Measurements from ENCODE around the gene NEK2.
"Not testable (repeated sequence)": the region's sequence is repeated elsewhere in the genome, so short reads cannot be mapped to it uniquely, and the experiment has no call there.

NEK2 gene

GRCh38 chr1:211653293-211653692 lies 22.1 kb downstream of the NEK2 start:
- in situ Hi-C loops (cut with HindIII; ENCODE audit: low sequenced_read_pairs), result loop anchor here (25.0 kb wide), 1 partner anchor 316 kb away; the partner anchor contains the start of gene TRAF5

GRCh38 chr1:211652371-211652770 lies 23.1 kb downstream of the NEK2 start:
- in situ Hi-C loops (cut with HindIII; ENCODE audit: low sequenced_read_pairs), result loop anchor here (25.0 kb wide), 1 partner anchor 315 kb away; the partner anchor contains the start of gene TRAF5

- in situ Hi-C loops (cut with HindIII; ENCODE audit: low sequenced_read_pairs), result loop anchor here (25.0 kb wide), 1 partner anchor 314 kb away; the partner anchor contains the start of gene TRAF5
These were observed 24.5 kb downstream of the NEK2 start for GRCh38 chr1:211650904-211651303.

- in situ Hi-C loops (cut with HindIII; ENCODE audit: low sequenced_read_pairs), result no loop called here
These were observed 26.2 kb downstream of the NEK2 start for GRCh38 chr1:211648980-211649934.

GRCh38 chr1:211648336-211648735 lies 27.1 kb downstream of the NEK2 start:
- in situ Hi-C loops (cut with HindIII; ENCODE audit: low sequenced_read_pairs), result no loop called here

- in situ Hi-C loops (cut with HindIII; ENCODE audit: low sequenced_read_pairs), result no loop called here
These were observed 27.7 kb downstream of the NEK2 start for GRCh38 chr1:211647711-211648121.

GRCh38 chr1:211646566-211646965 lies 28.9 kb downstream of the NEK2 start:
- in situ Hi-C loops (cut with HindIII; ENCODE audit: low sequenced_read_pairs), result no loop called here

GRCh38 chr1:211645601-211646000 lies 29.8 kb downstream of the NEK2 start:
- in situ Hi-C loops (cut with HindIII; ENCODE audit: low sequenced_read_pairs), result not testable (repeated sequence)

GRCh38 chr1:211644653-211645052 lies 30.8 kb downstream of the NEK2 start:
- in situ Hi-C loops (cut with HindIII; ENCODE audit: low sequenced_read_pairs), result no loop called here

- in situ Hi-C loops (cut with HindIII; ENCODE audit: low sequenced_read_pairs), result no loop called here
These were observed 31.9 kb downstream of the NEK2 start for GRCh38 chr1:211643324-211644212.

- in situ Hi-C loops (cut with HindIII; ENCODE audit: low sequenced_read_pairs), result no loop called here
These were observed 32.6 kb downstream of the NEK2 start for GRCh38 chr1:211642870-211643269.

GRCh38 chr1:211641942-211642341 lies 33.5 kb downstream of the NEK2 start:
- in situ Hi-C loops (cut with HindIII; ENCODE audit: low sequenced_read_pairs), result no loop called here

- in situ Hi-C loops (cut with HindIII; ENCODE audit: low sequenced_read_pairs), result no loop called here
These were observed 34.2 kb downstream of the NEK2 start for GRCh38 chr1:211641044-211641800.

- in situ Hi-C loops (cut with HindIII; ENCODE audit: low sequenced_read_pairs), result no loop called here
These were observed 35.2 kb downstream of the NEK2 start for GRCh38 chr1:211640301-211640630.

GRCh38 chr1:211639475-211640300 lies 35.7 kb downstream of the NEK2 start:
- in situ Hi-C loops (cut with HindIII; ENCODE audit: low sequenced_read_pairs), result no loop called here

- in situ Hi-C loops (cut with HindIII; ENCODE audit: low sequenced_read_pairs), result no loop called here
These were observed 36.7 kb downstream of the NEK2 start for GRCh38 chr1:211638689-211639101.

GRCh38 chr1:211638246-211638645 lies 37.2 kb downstream of the NEK2 start:
- in situ Hi-C loops (cut with HindIII; ENCODE audit: low sequenced_read_pairs), result no loop called here

- in situ Hi-C loops (cut with HindIII; ENCODE audit: low sequenced_read_pairs), result no loop called here
These were observed 38.4 kb downstream of the NEK2 start for GRCh38 chr1:211637066-211637465.

GRCh38 chr1:211636575-211637029 lies 38.8 kb downstream of the NEK2 start:
- in situ Hi-C loops (cut with HindIII; ENCODE audit: low sequenced_read_pairs), result not testable (repeated sequence)
